Panc1 (cell line): Measurements from ENCODE around the gene TNFAIP6. TPM values are rescaled to one million over a fixed set of nuclear protein-coding genes. Genes with fewer than 3 reads are reported as not detected.

Experiments
- ATAC-seq: fragments of 200-7000 bp; cut with Tn5 transposase; 2 replicates; pipeline ENCODE4 v1.9.1; 2020; ENCODE audit warnings: mild to moderate bottlenecking, moderate library complexity
- BruUV-seq: library from RNA; stranded (reverse); fragments of 400-500 nt; replicated peaks from 2 replicates; lab custom pipeline; 2021; lab: Mats Ljungman, UMichigan
- CTCF ChIA-PET: fragments of 300-600 bp; sonication (Branson Sonifier 250); formaldehyde crosslinking; loops from one replicate; lab custom pipeline; 2022; ENCODE audit warnings: antibody characterized with exemption; lab: Charles Lee
- POLR2A ChIA-PET: fragments of 300-600 bp; sonication (Branson Sonifier 250); formaldehyde crosslinking; loops from one replicate; lab custom pipeline; 2022; ENCODE audit warnings: antibody characterized with exemption; lab: Charles Lee
- DNase-seq: peaks from one replicate; pipeline ENCODE4 v3.0.0-alpha.2; 2010; ENCODE audit warnings: low read depth, low spot score
- H3K27ac ChIP-seq: 2 replicates; pipeline ENCODE4 v1.5.1; 2011; ENCODE audit warnings: mild to moderate bottlenecking, low read length, inconsistent platforms
- H3K27me3 ChIP-seq: fragments of 200-500 bp; sonication (Bioruptor generic); 2 replicates; pipeline ENCODE4 v1.6.0; 2014; ENCODE audit warnings: low read length, inconsistent platforms; ENCODE audit not compliant: control insufficient read depth, insufficient read depth
- H3K36me3 ChIP-seq: fragments of 200-500 bp; sonication (Bioruptor generic); 2 replicates; pipeline ENCODE4 v1.5.1; 2014; ENCODE audit warnings: inconsistent platforms, mild to moderate bottlenecking, low read length, moderate library complexity; ENCODE audit not compliant: control insufficient read depth, insufficient read depth
- H3K4me1 ChIP-seq: 2 replicates; pipeline ENCODE4 v1.5.1; 2011; ENCODE audit warnings: inconsistent platforms, mild to moderate bottlenecking, low read length, moderate library complexity; ENCODE audit not compliant: control insufficient read depth, insufficient read depth
- H3K4me3 ChIP-seq, 2 experiments: 2 replicates each; pipeline ENCODE4 v1.5.1; 2011 to 2012; ENCODE audit warnings: low read depth in 2 of 2, low read length in 2 of 2, mild to moderate bottlenecking in 2 of 2, inconsistent platforms in 1 of 2, moderate library complexity in 1 of 2
- H3K9me3 ChIP-seq: fragments of 200-500 bp; sonication (Bioruptor generic); 2 replicates; pipeline ENCODE4 v1.5.1; 2014; ENCODE audit warnings: low read depth, mild to moderate bottlenecking, inconsistent platforms, low read length, moderate library complexity; ENCODE audit not compliant: control insufficient read depth, insufficient read depth
- POLR2AphosphoS5 ChIP-seq: IDR thresholded peaks from 2 replicates; pipeline ENCODE4 v1.6.1; 2012; ENCODE audit warnings: mild to moderate bottlenecking, low read depth, low read length, moderate library complexity
- SIN3A ChIP-seq: IDR thresholded peaks from 2 replicates; pipeline ENCODE4 v1.6.1; 2012; ENCODE audit warnings: low read depth, mild to moderate bottlenecking, low read length, moderate library complexity, borderline replicate concordance; ENCODE audit not compliant: insufficient read depth
- TCF7L2 ChIP-seq: IDR thresholded peaks from 2 replicates; pipeline ENCODE4 v1.6.1; 2011; ENCODE audit warnings: mild to moderate bottlenecking, low read depth, low read length, inconsistent platforms
- in situ Hi-C: cut with HindIII; loops from 2 replicates; pipeline ENCODE4 v1.10.0; 2016; ENCODE audit warnings: low sequenced_read_pairs, low pct_unique_long_range_greater_than_20kb
- intact Hi-C: fragments of 100-400 bp; cut with micrococcal nuclease; formaldehyde crosslinking; loops from one replicate; pipeline ENCODE4 v1.10.0; 2022; ENCODE audit not compliant: unreplicated experiment
- total RNA-seq: library from RNA; stranded (reverse); gene quantifications from one replicate; pipeline ENCODE4 v1.2.1, GENCODE V29; 2021; ENCODE audit not compliant: unreplicated experiment
- TF ChIP-seq, protein P1 (sequence below), 2 experiments: IDR thresholded peaks; 2 replicates each; pipeline ENCODE4 v1.6.1; 2011 to 2012; ENCODE audit warnings: low read depth in 2 of 2, control low read depth in 1 of 2, low read length in 1 of 2, mild to moderate bottlenecking in 1 of 2, moderate library complexity in 1 of 2; ENCODE audit not compliant: insufficient read depth in 1 of 2
- TF ChIP-seq, protein P2 (sequence below): fragments of 450-650 bp; IDR thresholded peaks from 2 replicates; pipeline ENCODE4 v1.5.1; 2017; ENCODE audit warnings: mild to moderate bottlenecking

The TNFAIP6 gene
- total RNA-seq, 1 experiment from 2014 or later, result not detected

DNA sequence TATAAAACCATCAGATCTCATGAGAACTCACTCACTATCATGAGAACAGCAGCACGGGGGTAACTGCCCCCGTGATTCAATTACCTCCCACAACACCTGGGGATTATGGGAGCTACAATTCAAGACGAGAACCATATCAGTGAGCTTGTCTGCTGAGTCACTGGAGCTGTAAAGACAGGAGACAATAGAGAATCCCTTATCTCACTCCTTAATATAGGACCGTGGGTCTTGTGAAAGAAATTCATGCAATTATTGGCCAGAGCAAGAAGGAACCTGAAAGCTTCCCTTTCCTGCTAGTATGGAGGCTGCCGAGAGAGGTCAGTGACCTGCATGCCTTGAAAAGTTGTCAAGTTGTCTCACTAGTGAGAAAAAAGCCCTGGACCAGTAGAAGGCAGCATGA is 9.5 kb upstream of the TNFAIP6 start:
- in situ Hi-C loops (no loop called here), intact Hi-C loops (no loop called here)
- ChIA-PET POLR2A (no interaction called here), CTCF (no interaction called here)
- no TSS peak for BruUV-seq
- Histone ChIP-seq H3K27me3 (no peaks in the 10 kb centered on the region), H3K36me3 (no peaks in the 10 kb centered on the region), H3K4me3 (no peak overlapping the region), H3K4me1 (no peaks in the 10 kb centered on the region), H3K27ac (no peak overlapping the region), H3K9me3 (no peaks in the 10 kb centered on the region)
- TF ChIP-seq SIN3A (no peak), POLR2AphosphoS5 (no peak), TCF7L2 (no peak)
- TF ChIP-seq, protein P1, sequence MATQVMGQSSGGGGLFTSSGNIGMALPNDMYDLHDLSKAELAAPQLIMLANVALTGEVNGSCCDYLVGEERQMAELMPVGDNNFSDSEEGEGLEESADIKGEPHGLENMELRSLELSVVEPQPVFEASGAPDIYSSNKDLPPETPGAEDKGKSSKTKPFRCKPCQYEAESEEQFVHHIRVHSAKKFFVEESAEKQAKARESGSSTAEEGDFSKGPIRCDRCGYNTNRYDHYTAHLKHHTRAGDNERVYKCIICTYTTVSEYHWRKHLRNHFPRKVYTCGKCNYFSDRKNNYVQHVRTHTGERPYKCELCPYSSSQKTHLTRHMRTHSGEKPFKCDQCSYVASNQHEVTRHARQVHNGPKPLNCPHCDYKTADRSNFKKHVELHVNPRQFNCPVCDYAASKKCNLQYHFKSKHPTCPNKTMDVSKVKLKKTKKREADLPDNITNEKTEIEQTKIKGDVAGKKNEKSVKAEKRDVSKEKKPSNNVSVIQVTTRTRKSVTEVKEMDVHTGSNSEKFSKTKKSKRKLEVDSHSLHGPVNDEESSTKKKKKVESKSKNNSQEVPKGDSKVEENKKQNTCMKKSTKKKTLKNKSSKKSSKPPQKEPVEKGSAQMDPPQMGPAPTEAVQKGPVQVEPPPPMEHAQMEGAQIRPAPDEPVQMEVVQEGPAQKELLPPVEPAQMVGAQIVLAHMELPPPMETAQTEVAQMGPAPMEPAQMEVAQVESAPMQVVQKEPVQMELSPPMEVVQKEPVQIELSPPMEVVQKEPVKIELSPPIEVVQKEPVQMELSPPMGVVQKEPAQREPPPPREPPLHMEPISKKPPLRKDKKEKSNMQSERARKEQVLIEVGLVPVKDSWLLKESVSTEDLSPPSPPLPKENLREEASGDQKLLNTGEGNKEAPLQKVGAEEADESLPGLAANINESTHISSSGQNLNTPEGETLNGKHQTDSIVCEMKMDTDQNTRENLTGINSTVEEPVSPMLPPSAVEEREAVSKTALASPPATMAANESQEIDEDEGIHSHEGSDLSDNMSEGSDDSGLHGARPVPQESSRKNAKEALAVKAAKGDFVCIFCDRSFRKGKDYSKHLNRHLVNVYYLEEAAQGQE (IDR thresholded peaks at IDR 0.05; ENCODE audit: insufficient read depth in 1 of 2, low read depth in 2 of 2, low read length in 1 of 2), result no peak
- TF ChIP-seq, protein P2, sequence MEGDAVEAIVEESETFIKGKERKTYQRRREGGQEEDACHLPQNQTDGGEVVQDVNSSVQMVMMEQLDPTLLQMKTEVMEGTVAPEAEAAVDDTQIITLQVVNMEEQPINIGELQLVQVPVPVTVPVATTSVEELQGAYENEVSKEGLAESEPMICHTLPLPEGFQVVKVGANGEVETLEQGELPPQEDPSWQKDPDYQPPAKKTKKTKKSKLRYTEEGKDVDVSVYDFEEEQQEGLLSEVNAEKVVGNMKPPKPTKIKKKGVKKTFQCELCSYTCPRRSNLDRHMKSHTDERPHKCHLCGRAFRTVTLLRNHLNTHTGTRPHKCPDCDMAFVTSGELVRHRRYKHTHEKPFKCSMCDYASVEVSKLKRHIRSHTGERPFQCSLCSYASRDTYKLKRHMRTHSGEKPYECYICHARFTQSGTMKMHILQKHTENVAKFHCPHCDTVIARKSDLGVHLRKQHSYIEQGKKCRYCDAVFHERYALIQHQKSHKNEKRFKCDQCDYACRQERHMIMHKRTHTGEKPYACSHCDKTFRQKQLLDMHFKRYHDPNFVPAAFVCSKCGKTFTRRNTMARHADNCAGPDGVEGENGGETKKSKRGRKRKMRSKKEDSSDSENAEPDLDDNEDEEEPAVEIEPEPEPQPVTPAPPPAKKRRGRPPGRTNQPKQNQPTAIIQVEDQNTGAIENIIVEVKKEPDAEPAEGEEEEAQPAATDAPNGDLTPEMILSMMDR, result no peak
- DNase-seq (no peak), ATAC-seq (no peak)

DNA sequence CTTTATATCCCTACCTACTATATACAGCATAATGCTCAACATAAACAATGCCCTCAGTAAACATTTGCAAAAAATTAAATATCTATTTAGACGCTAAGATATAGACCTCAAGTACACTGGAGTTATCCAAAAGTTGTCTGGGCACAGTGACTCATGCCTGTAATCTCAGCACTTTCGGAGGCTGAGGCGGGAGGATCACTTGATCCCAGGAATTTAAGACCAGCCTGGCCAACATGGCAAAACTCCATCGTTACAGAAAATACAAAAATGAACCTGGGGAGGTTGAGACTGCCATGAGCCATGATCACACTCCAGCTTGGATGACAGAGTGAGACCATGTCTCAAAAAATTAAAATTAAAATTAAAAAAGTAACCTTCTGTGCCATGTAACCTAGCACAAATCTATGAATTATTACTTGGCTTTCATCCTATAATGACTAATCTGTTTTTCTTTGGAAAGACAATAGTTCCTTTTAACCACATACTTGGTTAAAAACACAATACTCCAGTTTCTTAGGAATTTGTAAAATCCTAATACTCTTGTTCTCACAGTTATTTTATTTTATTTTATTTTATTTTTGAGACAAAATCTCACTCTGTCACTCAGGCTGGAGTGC is 6.7 kb upstream of the TNFAIP6 start:
- TF ChIP-seq TCF7L2 (no peak), SIN3A (no peak), POLR2AphosphoS5 (no peak)
- TF ChIP-seq, protein P2, result no peak
- TF ChIP-seq, protein P1 (IDR thresholded peaks at IDR 0.05; ENCODE audit: insufficient read depth in 1 of 2, low read depth in 2 of 2, low read length in 1 of 2), result no peak
- H3K27ac ChIP-seq, result no peak overlapping the region
- no peak overlapping the region for H3K4me3 ChIP-seq
- H3K4me1 ChIP-seq, result no peaks in the 10 kb centered on the region
- no TSS peak for BruUV-seq
- H3K36me3 ChIP-seq, result no peaks in the 10 kb centered on the region
- in situ Hi-C loops, result no loop called here
- no peak for DNase-seq
- POLR2A ChIA-PET, result no interaction called here
- intact Hi-C loops, result no loop called here
- no peaks in the 10 kb centered on the region for H3K27me3 ChIP-seq
- no peak for ATAC-seq
- H3K9me3 ChIP-seq, result no peaks in the 10 kb centered on the region
- CTCF ChIA-PET, result no interaction called here
